HuH-7.5 (cell line): ENCODE measurements around the gene DDX25.
A peak's percentile ranks its signal among the peaks of the same experiment; 100 is the strongest.
"Not testable (repeated sequence)": the region's sequence is repeated elsewhere in the genome, so short reads cannot be mapped to it uniquely, and the experiment has no call there.

Source experiments
- DNase-seq: peaks from one replicate; pipeline ENCODE4 v3.0.0; 2011; ENCODE audit warnings: low spot score

DDX25 gene

DNA sequence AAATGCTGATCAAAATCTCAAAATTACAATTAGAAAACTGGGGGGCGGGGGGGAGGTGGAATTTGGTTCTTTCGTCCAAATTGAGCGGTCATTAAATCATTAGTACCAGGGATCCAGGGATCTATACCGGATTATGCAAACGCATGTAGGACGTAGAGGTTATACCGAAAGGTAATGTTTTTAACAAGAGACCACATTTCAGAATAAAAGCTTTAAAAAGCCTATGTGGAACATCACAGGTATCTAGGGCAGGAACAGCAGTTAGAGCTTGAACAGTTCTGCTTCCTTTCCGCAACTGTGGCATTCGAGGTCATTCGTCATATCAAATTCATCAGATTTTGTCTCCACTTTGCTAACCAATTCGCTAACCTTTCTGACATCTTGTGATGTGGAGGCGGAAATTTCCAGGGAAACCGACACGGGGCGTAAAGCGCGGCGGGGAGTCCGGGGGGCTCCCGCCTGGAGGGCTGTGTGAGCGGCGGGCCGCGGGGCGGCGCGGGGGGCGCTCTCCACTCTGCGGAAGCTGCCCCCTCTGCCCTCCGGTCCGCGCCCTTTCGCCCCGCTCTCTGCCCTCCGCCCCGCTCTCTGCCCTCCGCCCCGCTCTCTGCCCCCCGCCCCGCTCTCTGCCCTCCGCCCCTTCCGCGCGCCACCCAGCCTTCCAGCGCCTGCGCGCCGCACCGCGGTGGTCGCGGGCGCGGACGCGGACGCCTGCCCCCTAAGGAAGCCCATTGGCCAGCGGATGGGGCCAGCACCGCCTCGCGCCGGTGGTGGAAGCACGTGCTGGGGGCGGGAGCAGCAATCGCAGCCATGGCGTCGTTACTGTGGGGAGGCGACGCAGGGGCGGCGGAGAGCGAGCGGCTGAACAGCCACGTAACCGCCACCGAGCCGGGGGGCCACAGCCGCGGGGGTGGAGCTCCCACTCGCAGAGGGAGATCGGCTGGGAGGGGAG, at the start of gene DDX25:
Gene DDX25, plus strand, starts transcription at position 798 of the 949 bp plus-strand sequence. Its CDS starts 10 bp downstream, at position 808.
- no peak for DNase-seq

DNA sequence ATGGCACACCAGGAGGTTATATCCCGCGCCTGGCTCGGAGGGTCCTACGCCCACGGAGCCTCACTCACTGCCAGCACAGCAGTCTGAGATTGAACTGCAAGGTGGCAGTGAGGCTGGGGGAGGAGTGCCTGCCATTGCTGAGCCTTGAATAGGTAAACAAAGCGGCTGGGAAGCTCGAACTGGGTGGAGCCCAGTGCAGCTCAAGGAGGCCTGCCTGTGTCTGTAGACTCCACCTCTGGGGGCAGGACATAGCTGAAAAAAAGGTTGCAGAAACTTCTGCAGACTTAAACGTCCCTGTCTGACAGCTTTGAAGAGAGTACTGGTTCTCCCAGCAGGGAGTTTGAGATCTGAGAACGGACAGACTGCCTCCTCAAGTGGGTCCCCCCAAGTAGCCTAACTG, 46.6 kb upstream of the DDX25 start:
- not testable (repeated sequence) for DNase-seq

DNA sequence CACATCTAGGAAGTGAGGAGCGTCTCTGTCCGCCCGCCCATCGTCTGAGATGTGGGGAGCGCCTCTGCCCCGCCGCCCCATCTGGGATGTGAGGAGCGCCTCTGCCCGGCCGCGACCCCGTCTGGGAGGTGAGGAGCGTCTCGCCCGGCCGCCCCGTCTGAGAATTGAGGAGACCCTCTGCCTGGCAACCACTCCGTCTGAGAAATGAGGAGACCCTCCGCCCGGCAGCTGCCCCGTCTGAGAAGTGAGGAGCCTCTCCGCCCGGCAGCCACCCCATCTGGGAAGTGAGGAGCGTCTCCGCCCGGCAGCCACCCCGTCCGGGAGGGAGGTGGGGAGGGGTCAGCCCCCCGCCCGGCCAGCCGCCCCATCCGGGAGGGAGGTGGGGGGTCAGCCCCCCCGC, 41.5 kb upstream of the DDX25 start:
- not testable (repeated sequence) for DNase-seq

DNA sequence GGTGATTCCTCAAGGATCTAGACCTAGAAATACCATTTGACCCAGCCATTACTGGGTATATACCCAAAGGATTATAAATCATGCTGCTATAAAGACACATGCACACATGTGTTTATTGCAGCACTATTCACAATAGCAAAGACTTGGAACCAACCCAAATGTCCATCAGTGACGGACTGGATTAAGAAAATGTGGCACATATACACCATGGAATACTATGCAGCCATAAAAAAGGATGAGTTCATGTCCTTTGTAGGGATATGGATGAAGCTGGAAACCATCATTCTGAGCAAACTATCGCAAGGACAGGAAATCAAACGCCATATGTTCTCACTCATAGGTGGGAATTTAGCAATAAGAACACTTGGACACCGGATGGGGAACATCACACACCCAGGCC, 39.0 kb upstream of the DDX25 start:
- not testable (repeated sequence) for DNase-seq

DNA sequence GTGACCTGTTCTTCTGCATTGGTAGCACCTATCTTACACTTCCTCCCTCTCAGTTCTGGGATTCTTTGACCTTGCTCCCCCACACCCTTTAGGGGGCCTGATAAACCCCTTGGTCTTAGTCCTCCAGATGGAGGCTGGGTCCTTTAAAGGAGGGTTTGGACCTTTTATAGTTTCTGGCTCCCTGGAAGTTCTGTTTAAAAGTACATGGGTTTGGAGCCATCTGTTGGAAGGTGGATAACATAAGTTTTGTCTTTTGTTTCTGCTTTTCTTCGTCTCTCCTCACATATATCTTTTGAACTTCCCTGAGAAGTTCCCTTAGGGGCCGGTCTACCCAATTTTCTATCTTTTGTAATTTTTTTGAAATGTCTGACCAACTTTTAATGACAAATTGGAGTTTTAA, 34.8 kb upstream of the DDX25 start:
- DNase-seq, result no peak

DNA sequence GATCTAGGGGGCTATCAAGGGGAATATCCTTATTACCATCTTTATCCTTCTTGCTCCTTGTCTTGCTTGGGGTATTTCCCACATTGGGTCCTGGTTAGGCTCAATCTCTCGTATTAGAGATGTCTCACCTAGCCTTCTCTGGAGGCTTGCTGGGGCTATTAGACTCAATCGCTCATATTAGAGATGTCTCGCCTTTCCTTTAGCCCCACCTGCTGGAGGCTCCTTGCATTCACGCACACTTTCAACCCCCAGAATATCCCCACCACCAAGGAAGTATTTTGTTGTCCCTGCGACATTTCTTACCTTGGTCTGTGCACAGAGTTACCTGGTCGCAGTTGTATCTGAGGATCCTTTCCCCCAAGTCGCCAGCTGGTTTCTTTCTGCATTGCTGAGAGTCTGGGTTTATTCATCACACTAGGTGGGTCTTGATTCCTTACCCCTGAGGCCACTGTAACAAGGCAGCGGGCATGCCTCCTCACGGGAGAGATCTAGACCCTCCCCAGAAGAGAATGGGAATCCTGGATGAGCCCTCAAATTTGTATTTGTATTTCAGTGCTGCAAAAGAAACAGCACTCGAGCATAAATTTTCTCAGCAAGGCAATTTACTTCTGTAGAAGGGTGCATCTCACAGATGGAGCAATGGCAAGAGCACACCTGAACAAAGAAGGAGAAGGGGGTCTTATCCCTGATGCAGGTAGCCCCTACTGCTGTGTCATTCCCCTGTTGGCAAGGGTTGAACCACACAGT, 32.7 kb upstream of the DDX25 start:
- DNase-seq, result peak; percentile 39

DNA sequence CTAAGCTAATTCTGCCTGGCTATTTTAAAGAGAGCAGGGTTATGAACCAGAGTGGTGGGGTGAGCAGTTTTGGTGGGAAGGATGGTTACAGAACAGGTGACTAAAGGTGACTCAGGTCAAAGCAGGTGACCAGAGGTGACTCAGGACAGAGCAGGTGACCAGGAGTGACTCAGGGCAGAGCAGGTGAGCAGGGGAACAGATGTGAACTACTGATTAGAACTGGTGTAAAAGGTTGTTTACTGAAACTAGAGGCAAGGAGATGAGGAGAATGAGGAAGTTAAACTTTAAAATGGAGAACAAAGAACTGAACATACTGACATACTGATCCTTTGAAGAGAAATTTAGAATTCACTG, 32.2 kb upstream of the DDX25 start:
- no peak for DNase-seq

DNA sequence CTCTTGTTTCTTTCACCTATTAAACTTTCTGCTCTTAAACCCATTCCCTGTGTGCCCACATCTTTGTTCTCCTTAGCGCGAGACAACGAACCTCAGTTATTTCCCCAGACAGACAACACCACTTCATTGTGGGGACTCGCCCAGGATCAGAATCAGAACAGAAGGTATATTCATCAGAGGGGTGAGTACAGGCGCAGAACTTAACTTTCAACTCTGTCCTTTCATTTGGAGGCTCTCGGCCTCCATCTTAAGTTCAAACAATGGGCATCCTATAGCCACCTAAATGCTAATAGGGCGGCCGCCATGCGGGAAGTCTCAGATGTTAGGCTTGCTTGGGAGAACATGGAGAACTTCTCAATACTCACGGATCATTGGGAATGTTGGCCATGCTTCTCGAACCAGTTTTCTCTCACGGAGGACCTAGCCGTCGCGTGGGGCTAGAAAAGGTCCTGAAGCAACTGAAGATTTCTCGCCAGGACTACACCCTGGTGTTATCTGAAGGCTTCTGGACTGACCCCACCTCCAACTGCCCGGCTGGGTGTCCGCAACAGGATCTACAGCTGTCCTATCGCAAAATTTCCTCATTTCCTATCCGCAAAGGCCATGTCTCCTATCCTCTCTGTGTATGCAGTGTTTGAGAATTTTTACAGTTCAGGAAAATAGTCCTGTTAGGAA, 30.3 kb upstream of the DDX25 start:
- DNase-seq, result no peak

DNA sequence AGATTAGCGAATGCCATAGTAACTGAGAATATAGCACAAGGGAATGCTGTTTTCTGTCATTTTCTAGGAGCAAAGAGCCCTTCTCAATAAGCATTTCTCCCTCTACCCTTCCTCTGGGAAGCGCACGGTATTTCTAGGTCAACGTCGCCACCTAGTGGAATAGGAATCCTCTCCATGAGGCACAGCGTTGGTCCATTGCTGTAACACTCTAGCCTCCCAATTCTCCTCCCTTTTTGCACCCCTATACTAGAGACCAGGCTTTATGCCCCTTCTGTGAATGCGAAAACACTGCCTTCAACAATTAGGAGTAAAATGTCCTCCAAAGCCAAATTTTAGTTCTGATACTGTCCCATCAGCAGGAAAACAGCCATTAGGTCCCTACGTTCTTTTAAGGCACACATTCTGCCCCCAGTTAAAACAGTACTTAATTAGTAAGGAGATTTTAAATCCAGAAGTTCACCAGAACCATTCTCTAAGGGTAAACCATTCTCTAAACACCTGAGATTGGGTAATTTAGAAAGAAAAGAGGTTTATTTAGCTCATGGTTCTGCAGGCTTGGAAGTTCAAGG, 29.7 kb upstream of the DDX25 start:
- peak; percentile 55 for DNase-seq

DNA sequence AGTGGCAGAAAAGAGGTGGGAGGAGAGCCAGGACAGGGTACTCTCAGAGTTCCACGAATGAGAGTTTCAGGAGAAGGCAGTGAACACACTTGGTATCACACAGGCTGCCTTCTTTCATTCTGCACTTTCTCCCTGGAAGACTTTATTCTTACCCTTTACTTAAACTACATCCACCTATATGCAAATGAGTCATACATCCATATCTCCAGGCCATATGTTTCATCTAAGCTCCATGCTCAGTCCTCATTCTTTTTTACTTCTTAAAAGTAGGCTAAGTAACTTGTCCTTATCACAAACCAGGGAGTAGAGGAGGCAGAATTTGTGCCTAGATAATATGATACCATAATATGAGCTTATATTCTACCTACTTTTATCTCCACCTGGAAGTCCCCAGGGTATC, 23.0 kb upstream of the DDX25 start:
- no peak for DNase-seq

DNA sequence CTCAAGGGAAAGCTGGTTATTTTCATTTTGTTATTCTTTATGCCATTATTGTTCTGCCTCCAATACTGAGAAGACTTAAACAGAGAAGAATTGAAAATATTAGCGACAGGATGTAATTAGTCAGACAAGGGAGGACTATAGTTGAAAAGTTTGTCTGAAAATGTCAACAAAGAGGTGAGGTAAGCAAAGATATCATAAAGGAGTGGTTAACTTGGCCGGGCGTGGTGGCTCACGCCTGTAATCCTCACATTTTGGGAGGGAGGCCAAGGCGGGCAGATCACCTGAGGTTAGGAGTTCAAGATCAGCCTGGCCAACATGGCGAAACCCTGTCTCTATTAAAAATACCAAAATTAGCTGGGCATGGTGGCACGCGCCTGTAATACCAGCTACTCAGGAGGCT, 20.9 kb upstream of the DDX25 start:
- DNase-seq, result no peak

DNA sequence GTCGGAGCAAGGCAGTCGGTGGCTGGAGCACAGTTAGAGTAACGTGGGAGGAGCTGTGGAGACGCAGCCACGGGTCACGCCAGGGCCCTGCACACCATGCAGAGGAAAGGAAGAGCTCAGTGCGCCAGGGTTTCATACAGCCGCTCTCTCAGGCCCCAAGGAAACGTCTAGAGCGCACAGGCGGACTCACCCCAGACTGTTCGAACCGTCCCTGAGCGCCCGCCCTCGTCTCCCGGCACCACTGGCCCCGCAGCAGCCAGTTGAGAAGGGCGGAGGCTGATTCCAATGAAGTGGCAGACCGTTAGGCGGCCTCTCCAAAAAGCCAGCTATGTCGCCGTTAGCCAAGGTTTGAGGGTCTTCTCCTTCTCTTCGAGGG, 17.3 kb upstream of the DDX25 start:
- DNase-seq, result no peak

DNA sequence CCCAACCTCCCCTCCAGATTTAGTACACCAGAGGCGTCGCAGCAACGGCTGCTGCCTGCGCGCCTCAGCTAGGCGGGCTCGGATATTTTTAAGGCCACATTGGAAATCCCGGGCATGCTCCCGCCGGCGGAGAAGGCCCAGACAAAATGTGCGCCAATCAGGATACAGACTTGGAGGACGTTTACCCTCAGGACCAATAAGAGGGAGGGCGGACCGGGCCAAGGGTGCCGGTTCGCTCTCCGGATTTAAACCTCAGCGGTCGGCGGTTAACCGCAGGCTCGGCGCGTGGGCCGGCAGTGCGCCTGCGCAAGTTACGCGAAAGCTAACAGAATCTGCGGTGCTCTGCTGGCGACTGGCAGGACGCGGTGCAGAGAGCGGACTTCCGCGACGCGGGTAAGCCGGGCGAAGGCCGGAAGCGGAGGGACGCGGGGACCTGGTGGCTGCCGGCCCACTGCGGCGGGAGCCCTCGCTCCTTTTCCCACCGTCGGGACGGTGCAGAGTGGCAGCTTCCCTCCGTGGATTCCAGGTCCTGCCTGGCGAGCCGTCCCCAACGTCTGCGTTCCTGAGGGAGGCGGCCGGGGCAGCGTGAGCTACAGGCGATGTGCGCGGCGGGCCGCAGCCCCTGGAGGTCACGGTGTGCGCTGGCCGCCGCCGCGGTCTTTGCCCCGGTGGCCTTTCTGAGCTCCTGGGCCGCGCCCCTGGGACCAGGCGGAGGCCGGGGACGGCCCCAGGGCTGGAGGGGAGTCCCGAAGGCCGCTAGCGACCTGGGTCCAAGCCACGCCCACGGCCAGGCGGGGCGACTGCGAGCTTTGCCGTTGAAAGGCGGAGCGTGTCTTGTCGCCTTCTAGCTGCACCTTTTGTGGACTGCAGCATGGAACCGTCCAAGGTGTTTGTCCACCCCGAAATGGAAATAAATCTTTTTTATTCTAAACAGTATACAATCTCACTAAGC, 16.7 kb upstream of the DDX25 start, which contains the start of gene HYLS1:
Gene HYLS1, plus strand, starts transcription at position 296 of the 952 bp plus-strand sequence. CDS start 11,701 bp downstream, outside the sequence.
- peak; percentile 65 for DNase-seq

DNA sequence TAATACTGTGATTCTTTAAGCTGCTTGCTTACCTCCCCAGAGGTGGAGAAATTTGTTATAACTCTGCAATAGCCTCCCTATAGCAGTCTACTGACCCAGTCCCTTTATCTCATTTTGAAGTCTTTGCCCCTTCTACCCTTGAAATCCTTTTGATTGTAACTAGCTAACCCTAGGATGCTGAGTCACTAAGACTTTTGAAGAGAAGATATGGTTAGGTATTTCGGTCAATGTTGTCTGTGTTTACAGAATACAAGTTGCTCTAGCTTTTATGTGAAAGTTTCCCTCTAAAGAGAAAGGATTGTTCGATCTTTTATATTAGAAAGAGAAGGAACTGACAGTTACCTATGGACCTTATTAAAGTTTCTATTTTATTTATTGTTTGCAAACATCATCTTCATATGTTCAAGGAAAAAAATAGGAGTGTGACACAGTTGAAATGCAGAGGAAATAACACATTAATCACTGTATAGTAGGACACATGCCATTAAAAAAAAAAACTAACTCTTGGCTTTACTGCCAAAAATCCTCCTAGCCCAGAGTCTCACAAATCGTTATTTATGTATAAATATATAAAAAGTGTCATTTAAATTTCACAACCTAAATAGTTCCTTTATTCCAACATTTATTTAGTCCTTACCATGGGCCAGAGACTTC, 13.7 kb upstream of the DDX25 start:
- no peak for DNase-seq

DNA sequence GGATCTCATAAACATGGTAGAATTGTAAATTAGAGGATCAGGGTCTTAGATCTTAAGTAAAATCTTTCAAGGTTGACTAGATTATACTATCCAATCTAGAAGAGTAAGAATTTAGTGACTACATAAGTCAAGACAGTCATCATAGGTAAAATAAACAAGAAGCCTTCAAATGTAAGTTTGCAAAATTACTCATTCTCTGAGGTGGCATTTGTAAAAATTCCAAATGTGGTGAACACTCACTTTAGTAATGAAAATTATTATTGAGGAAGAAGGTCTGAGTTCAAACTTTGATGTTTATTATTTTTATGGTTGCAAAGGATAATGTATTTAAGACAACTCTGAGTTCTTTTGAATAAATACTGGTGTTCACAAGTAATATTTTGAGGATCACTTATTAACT, 12.2 kb upstream of the DDX25 start:
- no peak for DNase-seq

DNA sequence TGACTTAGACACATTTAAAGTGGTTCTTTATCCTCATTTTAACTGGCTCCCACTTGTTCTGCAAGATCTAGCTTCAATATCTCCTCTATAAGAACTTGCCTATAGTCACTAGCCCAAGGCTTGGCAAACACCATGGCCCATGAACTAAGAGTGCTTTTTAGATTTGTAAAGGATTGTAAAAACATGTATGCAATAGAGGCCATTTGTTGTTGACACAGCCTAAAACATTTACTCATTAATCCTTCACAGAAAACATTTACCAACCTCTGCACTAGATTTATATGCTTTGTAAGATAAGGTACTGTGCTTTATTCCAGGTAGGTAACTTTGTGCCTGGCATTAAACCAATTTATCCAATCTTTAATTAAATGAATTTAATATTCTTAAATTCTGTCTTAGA, 11.3 kb upstream of the DDX25 start:
- no peak for DNase-seq

DNA sequence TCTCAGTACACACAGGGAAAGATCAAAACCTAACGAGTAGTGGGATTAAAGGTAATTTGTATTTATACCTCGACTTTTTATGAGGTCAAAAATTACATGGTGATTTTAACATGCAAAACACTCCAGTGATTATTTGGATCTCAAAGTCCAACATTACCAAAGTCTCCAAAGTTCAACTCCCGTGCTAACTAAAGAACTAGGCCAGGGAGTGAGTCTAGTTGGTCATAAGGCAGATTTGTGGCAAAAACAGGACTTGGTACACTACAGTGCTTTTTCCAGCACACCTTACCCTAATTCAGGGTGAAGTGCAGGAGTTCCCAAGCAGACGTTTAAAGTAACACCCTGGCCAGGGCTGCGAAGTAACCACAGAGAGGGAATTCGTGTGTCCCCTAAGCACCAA, 2.4 kb upstream of the DDX25 start:
- no peak for DNase-seq

DNA sequence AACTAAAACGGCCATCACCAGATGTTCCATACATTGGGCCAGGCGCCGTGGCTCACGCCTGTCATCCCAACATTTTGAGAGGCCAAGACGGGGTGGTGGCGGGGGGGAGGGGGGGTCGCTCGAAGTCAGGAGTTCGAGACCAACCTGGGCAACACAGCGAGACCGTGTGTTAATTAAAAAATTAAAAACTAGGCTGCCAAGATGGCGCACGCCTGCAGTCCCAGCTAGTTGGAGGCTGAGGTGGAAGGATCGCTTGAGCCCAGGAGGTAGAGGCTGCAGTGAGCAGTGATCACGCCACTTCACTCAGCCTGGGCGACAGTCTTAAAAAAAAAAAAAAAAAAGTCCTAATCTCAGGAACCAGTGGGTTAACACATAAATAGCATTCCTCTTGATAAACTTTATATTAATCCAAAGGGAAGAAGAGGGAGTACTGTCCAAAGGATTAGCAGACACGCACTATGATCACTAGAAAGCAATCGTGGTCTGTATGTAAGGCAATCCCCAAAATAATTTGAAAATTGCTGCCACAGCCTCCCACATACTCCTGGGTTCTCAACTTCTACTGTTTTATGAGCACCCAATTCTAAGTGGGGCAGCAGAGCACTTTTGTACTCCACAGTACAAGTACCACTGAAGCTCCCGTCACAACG, 1.9 kb upstream of the DDX25 start:
- peak; percentile 19 for DNase-seq

DNA sequence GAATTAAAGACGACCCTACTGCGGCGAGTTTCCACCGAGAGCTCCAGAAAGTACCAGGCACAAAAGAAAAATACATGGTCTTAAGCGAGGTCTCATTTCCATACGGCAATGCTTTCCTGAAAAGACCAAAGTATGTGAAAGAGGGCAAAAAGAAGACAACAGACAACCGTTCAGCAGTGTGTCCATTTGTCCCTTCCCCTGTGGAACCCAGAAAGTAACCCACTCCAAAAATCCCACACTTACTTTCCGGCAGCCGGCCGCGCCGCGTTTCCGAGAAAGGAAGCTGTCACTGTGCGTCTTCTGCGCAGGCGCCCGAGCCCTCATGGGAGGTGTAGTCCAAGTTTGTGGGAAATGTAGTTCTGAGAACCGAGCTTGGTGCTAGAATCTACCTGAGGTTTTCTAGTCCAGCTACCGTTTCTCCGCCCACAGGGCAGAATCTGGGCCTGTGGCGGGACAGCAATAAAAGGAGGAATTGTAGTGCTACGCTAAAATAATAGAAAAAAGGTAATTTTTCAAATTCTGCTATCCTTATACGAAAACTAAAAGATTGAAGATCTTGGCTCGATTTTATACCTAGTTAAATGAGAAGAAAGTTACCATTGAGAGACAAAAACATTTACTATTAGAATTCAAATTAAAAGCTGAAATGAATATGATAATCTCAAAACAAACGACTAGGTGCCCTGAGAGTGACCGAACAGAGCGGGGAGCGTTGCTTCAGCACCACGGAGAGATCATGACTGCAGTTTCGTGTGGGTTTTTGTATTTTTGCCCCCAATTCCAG, 1.2 kb upstream of the DDX25 start, which contains the start of gene PUS3:
Gene PUS3, minus strand, starts transcription at position 280 of the 784 bp plus-strand sequence. CDS start 6,922 bp downstream, outside the sequence.
- DNase-seq, result peak; percentile 78
